CD4-positive, alpha-beta T cell treated with Interleukin-15 for 1 hour (primary cell): ENCODE measurements around the gene CDKN3.
"Not testable (repeated sequence)": the region's sequence is repeated elsewhere in the genome, so short reads cannot be mapped to it uniquely, and the experiment has no call there.

Source experiments
- DNase-seq: peaks from one replicate; pipeline ENCODE4 v3.0.0-alpha.2; 2020

Gene CDKN3

DNA sequence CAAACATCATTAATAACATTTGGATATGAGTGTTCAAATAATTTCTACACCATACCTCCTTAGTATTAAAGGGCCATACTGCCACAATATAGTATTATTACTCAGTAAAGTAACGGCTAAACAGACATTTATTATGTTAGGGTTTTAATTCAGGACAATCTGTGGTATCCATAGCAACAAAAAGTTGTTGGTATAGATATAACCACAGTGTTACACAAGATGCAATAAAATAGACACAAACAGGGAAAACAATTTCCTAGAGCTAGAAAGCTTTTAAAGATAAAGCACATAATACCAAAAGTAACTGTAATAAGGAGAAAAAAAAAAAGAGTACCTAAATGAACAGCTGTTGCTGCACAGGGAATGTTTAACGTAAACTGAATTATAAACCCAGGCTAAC is 28.3 kb downstream of the CDKN3 start:
- no peak for DNase-seq

DNA sequence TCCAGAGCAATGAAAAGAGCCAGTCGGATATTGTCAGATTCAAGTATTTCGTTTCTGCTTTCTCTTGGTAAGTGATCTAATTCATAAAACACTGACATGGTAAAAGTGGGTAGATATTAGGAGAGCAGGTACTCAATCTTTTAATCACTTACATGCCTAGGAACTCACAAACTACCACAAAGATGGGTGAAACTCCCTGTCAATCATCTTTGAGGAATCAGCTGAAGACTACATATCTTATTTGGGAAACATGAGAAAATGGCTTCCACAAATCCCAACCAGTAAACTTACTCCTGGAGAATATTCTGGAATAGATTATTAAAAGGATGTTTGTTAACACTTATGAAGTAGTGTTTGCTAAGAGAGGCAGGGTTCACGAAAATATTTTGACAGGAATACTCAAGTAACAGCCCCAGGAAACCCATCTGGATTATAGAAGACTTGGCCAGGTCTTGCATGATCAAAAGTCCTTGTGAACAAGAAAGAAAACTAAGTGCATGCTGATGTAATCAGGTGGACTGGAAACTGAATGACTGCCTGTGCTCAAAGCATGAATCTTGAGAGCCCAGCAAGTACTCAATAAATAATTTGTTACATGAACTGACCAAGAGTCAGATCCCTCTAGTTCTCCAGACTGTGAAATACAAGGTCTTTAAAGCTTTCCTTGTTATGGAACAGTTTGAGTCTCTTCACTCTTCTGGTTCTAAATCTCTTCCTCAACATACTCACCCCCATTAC is 28.9 kb downstream of the CDKN3 start:
- no peak for DNase-seq

DNA sequence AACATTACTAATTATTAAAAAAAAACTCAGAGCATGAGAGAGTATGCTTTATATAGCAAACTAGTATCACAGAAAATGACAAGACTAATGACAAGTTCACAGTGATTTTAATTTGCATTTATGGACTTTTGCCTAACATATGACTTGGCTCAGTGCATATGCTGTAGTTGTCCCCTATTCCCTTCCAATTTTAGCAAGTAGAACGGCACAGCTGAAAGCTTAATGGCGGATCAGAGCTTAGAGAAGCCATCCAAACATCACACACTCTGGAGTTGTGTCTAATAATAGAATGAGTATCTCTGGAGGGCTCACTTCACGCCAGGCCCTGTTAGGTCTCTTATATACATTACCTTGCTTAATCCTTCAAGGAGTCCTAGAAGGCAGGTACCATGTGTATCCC is 31.1 kb downstream of the CDKN3 start:
- no peak for DNase-seq

DNA sequence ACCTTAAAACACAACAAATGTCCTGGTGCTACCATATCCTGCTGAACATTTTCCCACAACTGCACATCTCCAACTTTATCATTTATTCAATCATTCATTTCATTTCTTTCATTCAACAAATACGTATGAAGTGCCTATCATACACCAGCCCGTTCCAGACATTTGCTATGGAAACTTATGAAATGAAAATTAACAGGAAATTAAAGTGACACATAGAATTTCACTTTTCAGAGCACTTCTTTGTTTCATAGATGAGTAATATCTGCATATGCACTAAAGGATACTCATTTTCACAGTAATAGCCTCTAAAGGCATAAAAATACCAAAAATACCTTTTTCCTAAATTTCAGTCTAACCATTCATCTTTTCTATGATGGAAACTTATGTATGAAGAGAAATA is 31.7 kb downstream of the CDKN3 start:
- no peak for DNase-seq

DNA sequence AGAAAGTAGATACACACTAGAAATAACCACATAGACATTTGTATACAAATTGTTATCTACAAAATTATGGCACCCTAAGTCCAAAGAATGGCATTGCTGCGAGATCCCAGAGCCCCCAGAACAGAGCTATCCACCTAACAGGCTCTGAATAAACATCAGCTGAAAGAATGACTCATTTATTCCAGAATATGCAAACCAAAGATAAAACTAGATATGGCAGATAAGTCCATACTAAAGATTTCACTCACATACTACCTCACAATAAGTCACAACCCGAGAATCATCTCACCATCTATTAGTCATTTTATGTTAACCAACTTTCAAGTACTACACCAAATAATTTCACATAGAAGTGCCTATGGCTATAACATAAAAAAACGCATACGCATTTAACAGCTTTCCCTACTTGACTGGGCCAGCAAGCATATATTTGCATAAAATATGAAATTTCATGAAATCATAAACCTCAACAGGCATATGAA is 38.7 kb downstream of the CDKN3 start:
- DNase-seq: no peak

DNA sequence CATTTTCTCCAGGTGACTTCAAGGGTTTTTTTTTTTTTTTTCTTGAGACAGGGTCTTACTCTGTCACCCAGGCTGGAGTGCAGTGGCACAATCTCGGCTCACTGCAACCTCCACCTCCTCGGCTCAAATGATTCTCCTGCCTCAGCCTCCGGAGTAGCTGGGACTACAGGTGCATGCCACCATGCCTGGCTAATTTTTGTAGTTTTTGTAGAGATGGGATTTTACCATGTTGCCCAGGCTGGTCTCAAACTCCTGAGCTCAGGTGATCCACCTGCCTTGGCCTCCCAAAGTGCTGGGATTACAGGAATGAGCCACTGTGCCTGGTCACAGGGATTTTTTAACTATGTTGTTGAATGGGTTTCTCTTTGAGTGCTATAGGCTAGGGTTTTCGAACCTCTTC is 41.1 kb downstream of the CDKN3 start:
- DNase-seq: not testable (repeated sequence)

DNA sequence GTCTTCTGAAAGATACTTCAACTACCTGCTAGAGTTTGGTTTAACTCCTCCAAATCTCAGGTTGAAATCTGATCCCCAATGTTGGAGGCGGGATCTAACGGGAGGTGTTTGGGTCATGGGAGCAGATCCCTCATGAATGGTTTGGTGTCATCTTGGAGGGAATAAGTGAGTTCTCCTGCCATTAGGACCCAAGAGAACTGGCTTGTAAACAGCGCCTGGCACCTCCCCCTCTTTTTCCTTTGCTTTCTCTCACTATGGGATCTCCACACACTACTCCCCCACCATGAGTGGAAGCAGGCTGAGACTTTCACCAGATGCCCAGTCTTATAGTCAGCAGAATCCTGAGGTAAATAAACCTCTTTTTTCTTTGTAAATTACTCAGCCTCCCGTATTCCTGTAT is 41.9 kb downstream of the CDKN3 start:
- no peak for DNase-seq

DNA sequence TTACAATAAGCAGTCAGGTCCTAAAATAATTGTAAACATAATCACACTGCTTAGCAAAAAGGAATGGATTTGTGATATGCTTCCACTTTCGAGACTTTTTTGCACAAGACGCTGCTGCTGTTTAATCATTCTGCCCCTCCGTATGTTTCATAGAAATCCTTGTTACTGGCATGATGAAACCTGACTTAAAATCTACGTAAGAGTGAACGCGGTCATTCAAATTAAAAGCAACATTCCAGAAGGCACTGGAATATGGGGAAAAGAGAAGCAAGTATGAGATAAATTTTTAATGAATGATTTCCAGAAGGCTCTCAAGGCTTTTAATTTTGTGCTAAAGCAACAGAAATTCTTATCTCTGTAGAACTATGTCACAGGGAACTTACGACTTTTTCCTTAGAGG is 43.2 kb downstream of the CDKN3 start:
- DNase-seq: no peak

DNA sequence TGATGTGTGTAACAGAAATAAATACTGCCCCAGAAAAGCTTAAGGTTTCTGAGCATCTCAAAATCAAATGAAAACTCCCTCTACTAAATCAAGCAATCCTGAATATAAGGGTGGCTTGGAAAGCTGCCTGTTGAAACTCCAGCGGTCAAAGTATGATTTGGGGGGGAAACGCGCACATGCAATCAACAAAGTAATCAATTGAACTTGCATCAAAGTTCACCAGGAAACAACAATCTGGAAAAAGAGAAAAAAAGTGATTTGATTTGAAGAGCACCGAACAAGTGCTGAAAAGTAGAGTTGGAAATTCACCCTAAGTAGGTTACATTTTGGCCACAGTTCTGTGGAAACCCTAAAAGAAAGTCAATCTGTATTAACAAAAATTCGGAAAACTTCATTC is 43.7 kb downstream of the CDKN3 start:
- no peak for DNase-seq

DNA sequence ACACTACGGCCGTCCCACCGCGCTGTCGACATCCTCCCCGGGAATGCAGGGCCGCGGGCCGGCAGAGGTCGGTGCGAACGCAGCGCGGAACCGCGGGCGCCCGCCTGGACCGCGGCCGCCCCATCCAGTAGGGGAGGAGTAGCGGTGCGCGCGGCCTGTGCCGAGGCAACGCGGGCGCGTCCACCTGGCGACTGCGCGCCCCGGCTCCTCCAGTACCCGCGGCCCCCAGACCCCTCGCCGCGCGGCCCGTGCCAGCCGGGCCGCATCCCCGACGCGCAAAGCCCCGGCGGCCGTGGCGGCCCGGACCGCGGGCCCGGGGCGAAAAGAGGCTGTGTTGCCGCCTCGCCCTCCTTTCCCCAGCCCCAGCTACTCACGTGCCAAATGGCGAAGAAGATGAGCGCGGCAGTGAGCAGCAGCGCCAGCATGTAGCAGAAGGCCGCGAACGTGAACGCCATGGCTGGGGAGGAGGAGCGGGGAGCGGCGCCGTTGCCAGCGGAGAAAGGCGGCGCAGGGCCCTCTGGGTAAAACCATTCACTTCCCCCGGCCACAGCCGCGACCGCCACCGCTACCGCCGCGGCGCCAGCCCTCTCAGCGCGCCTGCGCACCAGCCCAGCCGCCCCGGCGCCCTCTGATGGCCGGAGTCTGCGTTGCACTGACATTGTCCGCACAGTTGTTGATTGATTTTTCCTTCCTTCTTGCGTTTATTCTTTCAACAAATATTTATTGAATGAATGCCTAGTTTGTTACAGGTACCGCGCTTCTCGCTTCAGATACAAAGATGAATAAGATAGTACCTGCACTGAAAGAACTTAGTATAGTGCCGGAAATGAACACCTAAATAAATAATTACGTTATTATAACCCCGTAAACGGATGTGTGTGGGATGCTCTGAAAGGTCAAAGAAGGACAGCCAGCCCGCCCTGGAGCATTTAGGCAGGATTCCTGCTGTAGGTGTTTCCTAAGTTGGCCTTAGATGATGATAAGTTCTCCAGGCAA is 44.4 kb downstream of the CDKN3 start, which contains the start of gene CNIH1:
CNIH1 (minus strand) TSS at position 502 of the 996 bp plus-strand sequence; CDS start at position 455, 47 bp downstream.
- DNase-seq: peak; percentile 91

DNA sequence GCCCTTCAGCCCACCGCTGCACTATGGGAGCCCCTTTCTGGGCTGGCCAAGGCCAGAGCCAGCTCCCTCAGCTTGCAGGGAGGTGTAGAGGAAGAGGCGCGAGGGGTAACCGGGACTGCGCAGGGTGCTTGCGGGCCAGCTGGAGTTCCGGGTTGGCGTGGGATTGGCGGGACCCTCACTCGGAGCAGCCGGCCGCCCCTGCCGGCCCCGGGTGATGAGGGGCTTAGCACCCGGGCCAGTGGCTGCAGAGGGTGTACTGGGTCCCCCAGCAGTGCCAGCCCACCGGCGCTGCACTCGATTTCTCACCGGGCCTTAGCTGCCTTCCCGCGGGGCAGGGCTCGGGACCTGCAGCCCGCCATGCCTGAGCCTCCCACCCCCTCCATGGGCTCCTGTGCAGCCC is 46.2 kb downstream of the CDKN3 start:
- DNase-seq: not testable (repeated sequence)

DNA sequence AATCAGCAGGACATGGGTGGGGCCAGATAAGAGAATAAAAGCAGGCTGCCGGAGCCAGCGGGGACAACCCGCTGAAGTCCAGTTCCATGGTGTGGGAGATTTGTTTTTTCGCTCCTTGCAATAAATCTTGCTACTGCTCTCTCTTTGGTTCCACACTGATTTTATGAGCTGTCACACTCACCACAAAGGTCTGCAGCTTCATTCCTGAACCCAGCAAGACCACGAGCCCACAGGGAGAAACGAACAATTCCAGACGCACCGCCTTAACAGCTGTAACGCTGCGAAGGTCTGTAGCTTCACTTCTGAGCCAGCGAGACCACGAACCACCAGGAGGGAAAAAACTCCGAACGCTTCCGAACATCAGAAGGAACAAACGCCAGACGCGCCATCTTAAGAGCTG is 47.2 kb downstream of the CDKN3 start:
- no peak for DNase-seq

DNA sequence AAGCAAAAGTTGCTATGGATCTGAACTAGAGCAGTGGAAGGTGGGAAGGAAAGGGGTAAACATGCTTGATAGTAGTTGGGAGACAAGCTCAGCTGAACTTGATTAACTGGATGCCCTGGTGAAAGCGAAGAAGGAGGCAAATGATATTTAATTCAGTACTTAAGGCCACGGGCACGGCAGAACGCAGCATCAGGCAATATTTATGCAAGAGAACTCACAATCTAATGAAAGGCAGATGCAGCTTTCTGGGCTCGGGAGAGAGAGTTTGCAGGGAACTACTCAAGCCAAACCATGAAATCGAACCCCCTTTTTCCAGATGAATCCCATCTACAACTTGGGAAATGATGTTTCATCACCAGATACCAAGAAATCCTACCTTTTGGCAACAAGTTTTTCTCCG is 47.9 kb downstream of the CDKN3 start:
- no peak for DNase-seq

DNA sequence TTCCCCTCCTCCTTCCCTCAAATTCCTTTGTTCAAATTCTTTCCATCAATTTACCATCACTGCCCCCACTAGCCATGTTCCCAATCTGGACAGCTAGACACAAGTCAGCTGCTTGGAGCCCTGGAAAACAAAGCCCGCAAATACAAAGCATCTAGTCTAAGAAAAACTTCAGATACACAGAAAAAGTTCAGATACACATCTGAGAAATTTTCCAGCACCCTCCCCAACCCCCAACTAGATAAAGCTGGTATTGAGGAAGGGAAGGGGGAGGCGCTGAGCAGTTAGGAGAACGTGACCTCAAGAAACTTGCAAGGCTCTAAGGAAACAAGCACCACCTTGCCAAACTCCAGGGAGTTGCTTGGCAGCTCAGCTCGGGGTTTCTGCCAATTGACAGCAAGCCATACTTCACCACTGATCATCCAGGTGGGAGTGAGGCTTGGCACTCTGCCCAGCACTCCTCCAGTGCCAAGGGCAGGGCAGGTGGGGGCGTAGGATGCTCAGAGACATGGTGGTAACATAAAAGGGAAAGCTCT is 49.4 kb downstream of the CDKN3 start:
- DNase-seq: no peak

DNA sequence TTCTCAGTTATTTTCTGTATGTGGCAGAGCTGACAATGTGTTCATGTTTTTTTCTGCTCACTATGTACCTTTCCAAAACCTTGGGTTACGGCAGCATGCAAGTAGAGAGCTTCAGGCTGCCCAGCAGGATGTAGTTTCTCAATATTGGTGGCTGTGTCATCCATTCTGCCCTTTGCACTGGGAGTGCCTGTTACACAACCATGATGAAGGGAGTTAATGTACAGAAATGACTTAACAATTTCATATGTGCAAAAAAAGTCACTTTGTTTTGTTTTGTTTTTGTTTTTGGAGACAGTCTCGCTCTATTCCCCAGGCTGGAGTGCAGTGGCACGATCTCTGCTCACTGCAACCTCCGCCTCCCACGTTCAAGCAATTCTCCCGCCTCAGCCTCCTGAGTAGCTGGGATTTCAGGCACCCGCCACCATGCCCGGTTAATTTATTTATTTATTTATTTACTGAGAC is 50.5 kb downstream of the CDKN3 start:
- DNase-seq: peak; percentile 63

DNA sequence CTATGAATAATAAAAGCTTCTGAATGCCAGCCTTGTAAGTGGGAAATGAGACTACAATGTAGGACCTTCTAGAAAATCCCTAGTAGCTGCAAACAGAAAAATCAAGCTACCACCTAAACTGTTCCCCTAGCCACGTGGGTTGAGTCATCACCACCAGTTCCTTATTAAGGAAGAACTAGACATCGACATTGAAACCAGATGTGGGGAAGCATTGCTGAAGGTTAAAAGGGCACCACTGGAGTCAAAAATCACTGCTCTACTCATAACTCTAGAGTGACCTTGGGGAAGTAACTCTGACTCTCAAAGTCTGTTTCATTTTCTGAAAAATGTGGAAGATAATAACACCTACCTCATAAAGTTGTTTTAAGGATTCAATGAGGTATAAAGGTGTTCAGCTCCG is 53.7 kb downstream of the CDKN3 start:
- peak; percentile 57 for DNase-seq

DNA sequence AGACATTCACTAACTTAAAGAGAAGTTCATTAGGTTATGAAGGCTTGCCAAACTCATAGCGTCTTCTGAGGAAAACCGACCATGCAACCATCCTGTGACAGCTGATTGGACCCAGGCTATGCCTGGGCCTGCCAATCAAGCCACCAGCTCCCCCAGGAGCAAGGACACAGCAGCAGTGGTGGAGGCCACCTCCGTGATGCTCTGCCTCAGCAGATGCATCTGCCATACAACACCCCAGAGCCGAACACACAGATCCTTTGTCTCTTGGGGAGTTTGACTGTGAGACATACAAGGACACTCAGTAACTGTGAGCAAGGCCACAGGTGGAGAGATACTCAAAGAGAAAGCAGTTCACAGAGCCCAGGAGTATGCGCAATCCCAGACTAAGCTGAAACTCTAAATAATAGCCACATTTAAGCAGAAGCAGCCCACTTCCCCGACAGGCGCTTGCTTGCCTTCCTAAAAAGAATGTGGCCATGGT is 54.4 kb downstream of the CDKN3 start:
- DNase-seq: no peak

DNA sequence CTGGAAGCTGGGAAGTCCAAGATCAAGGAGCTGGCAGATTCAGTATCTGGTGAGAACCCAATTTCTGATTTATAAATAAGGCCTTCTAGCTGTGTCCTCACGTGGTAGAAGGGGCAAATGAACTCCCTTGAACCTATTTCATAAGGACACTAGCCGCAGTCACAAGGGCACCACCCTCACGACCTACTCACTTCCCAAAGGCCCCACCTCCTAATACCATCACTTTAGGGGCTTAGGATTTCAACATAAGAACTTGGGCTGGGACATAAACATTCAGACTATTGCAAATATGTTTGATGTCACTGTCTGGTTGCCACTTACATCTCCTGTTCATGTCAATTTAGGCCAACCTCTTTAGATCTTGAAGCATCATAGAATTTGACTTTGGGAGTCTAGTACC is 55.2 kb downstream of the CDKN3 start:
- no peak for DNase-seq

DNA sequence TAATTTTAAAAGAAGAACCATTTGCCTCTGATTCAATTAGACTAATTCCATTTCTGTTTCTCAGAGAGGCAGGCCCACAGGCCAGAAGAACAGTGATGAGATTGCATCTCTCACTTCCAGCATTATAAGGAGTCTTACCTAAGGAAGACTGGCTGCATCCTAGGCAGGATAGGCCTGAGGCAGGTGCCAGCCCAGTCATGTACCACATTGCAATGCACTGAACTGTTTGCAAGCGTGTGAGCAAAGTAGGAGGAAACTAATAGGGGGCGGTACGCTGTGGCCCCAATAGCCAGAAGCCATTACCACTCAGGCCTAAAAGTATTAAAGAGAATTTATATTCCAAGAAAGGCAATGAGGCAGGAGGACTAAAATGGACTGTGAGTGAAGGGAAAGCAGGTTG is 56.4 kb downstream of the CDKN3 start:
- DNase-seq: no peak

DNA sequence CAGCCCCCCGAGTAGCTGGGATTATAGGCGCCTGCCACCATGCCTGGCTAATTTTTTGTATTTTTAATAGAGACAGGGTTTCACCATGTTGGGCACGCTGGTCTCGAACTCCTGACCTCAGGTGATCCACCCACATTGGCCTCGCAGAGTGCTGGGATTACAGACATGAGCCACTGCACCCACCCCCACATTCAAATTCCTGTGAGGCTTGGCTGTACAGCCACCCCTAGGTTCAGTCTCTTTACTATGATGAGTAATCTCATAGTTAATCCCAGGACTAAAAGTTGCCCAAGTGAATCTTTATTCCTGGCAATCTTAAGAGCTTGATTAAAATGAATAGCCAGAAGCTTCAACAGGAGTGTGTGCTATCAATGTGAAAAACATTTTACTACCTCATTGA is 57.2 kb downstream of the CDKN3 start:
- DNase-seq: not testable (repeated sequence)

DNA sequence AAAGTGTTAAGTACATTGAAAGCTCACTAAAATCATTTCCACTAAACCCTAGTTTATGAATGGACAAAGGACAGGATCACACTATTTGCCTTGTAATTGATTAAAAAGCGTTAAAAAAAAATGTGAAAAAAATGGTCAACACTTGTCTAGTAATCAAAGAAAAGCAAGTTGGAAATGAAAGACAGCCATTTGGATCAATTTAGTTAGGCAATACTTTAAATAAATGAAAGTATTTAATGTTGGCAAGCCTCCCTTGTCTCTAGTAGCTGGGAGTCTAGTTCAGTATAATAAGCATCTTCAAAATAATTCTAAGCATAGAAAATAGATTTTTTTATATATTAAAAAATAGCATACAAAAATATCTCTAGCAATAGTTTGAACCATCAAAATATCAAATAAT is 58.6 kb downstream of the CDKN3 start:
- no peak for DNase-seq

DNA sequence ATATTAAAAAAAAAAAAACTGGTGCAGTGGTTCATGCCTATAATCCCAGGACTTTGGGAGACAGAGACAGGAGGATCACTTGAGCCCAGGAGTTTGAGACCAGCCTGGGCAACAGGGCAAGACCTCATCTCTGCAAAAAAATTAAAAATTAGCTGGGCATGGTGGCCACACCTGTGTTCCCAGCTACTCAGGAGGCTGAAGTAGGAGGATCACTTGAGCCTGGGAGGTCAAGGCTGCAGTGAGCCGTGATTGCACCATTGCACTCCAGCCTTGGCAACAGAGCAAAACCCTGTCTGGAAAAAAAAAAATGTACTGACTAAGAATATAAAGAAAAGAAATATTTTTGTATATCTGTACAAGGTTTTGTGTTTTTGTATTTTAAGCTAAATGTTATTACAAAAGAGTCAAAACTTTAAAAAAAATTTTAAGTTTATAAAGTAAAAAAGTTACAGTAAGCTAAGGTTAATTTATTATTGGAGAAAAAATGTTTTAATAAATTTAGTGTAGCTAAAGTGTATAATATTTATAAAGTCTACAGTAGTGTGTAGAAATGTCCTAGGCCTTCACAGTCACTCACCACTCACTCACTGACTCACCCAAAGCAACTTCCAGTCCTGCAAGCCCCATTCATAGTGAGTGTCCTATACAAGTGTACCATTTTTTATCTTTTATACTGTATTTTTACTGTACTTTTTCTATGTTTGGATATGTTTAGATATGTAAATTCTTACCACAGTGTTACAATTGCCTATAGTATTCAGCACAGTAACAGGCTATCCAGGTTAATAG is 60.2 kb downstream of the CDKN3 start:
- DNase-seq: not testable (repeated sequence)
